NCI-H1105 treated with DMSO at 0.1 percent for 48 hours (cell line): ENCODE data around the gene SH2D6.
"Not testable (repeated sequence)": the region's sequence is repeated elsewhere in the genome, so short reads cannot be mapped to it uniquely, and the experiment has no call there.

ENCODE experiments used
- DNase-seq: peaks from one replicate; lab custom pipeline; 2025; lab: John Stamatoyannopoulos, UW

The SH2D6 gene

GRCh38 chr2:85398426-85399182 lies 19.9 kb upstream of the SH2D6 start:
- DNase-seq, result no peak

- no peak for DNase-seq
Measured at GRCh38 chr2:85399183-85399455, 19.4 kb upstream of the SH2D6 start.

GRCh38 chr2:85400023-85400422 lies 18.5 kb upstream of the SH2D6 start:
- no peak for DNase-seq

GRCh38 chr2:85400541-85401463 lies 17.7 kb upstream of the SH2D6 start:
- no peak for DNase-seq

- DNase-seq, result no peak
Measured at GRCh38 chr2:85401464-85401805, 17.1 kb upstream of the SH2D6 start.

- no peak for DNase-seq
Measured at GRCh38 chr2:85401844-85402243, 16.7 kb upstream of the SH2D6 start.

GRCh38 chr2:85405201-85406059 lies 13.1 kb upstream of the SH2D6 start:
- DNase-seq, result no peak

- no peak for DNase-seq
Measured at GRCh38 chr2:85409845-85410583, 8.5 kb upstream of the SH2D6 start, which contains the start of gene CAPG. TSS of gene CAPG (minus strand) at chr2:85410366. CDS start at chr2:85402145, 8,221 bp downstream.

GRCh38 chr2:85410584-85411404 lies 7.7 kb upstream of the SH2D6 start:
- no peak for DNase-seq

- DNase-seq, result no peak
Measured at GRCh38 chr2:85411405-85411748, 7.1 kb upstream of the SH2D6 start.

GRCh38 chr2:85413592-85414420 lies 4.7 kb upstream of the SH2D6 start:
- DNase-seq, result no peak

- not testable (repeated sequence) for DNase-seq
Measured at GRCh38 chr2:85414421-85414759, 4.1 kb upstream of the SH2D6 start.

- DNase-seq, result no peak
Measured at GRCh38 chr2:85414761-85415553, 3.6 kb upstream of the SH2D6 start.

GRCh38 chr2:85415980-85416650 lies 2.4 kb upstream of the SH2D6 start:
- DNase-seq, result no peak

- DNase-seq, result no peak
Measured at GRCh38 chr2:85419009-85419675, 628 bp downstream of the SH2D6 start.

- DNase-seq, result peak; percentile 66
Measured at GRCh38 chr2:85420536-85421259, 2.2 kb downstream of the SH2D6 start.

- DNase-seq, result no peak
Measured at GRCh38 chr2:85421260-85422071, 3.0 kb downstream of the SH2D6 start.
